MCF 10A (cell line): ENCODE measurements around the gene SNTG2. TPM values are rescaled to one million over a fixed set of nuclear protein-coding genes. Genes with fewer than 3 reads are reported as not detected.

Source experiments
- BruUV-seq: library from RNA; stranded (reverse); fragments of 400-500 nt; replicated peaks from 2 replicates; lab custom pipeline; 2021; lab: Mats Ljungman, UMichigan
- CTCF ChIA-PET: fragments of 300-600 bp; sonication (Branson Sonifier 250); formaldehyde crosslinking; extraction: SDS; loops from one replicate; lab custom pipeline; 2021; ENCODE audit warnings: antibody characterized with exemption, inconsistent platforms; lab: Yijun Ruan, JAX
- POLR2A ChIA-PET: fragments of 300-600, 350-650 bp; sonication (Branson Sonifier 250); formaldehyde crosslinking; extraction: SDS; loops from one replicate; lab custom pipeline; 2020; ENCODE audit warnings: antibody characterized with exemption, inconsistent platforms; lab: Yijun Ruan, JAX
- DNase-seq: peaks from one replicate; pipeline ENCODE4 v3.0.0-alpha.2; 2018; ENCODE audit not compliant: unreplicated experiment
- H3K27ac Mint-ChIP-seq: one replicate; pipeline ENCODE4 v1.8.0; 2022; ENCODE audit warnings: mild to moderate bottlenecking, low read depth, mixed read lengths; ENCODE audit not compliant: unreplicated experiment
- H3K27me3 Mint-ChIP-seq: one replicate; pipeline ENCODE4 v1.8.0; 2022; ENCODE audit warnings: mixed read lengths; ENCODE audit not compliant: insufficient read depth, unreplicated experiment
- H3K36me3 Mint-ChIP-seq: one replicate; pipeline ENCODE4 v1.8.0; 2022; ENCODE audit warnings: mild to moderate bottlenecking, moderate library complexity, mixed read lengths; ENCODE audit not compliant: insufficient read depth, unreplicated experiment
- H3K4me1 Mint-ChIP-seq: one replicate; pipeline ENCODE4 v1.8.0; 2022; ENCODE audit warnings: mixed read lengths; ENCODE audit not compliant: insufficient read depth, unreplicated experiment
- H3K4me3 Mint-ChIP-seq: one replicate; pipeline ENCODE4 v1.8.0; 2022; ENCODE audit warnings: mild to moderate bottlenecking, moderate library complexity, mixed read lengths; ENCODE audit not compliant: unreplicated experiment
- H3K9me3 Mint-ChIP-seq: one replicate; pipeline ENCODE4 v1.8.0; 2022; ENCODE audit warnings: mixed read lengths; ENCODE audit not compliant: unreplicated experiment
- intact Hi-C: fragments of 100-400 bp; cut with micrococcal nuclease; formaldehyde crosslinking; loops from 2 replicates; pipeline ENCODE4 v1.14.1; 2022
- total RNA-seq: library from RNA; stranded (reverse); gene quantifications from 2 replicates; pipeline ENCODE4 v1.2.3, GENCODE V29; 2022
- TF ChIP-seq, protein P1 (sequence below): fragments of 200-600 bp; IDR thresholded peaks from one replicate; pipeline ENCODE4 v1.8.0; 2022; ENCODE audit warnings: antibody characterized with exemption, mild to moderate bottlenecking; ENCODE audit not compliant: unreplicated experiment

Gene SNTG2
- total RNA-seq, 1 experiment from 2014 or later, result not detected

DNA sequence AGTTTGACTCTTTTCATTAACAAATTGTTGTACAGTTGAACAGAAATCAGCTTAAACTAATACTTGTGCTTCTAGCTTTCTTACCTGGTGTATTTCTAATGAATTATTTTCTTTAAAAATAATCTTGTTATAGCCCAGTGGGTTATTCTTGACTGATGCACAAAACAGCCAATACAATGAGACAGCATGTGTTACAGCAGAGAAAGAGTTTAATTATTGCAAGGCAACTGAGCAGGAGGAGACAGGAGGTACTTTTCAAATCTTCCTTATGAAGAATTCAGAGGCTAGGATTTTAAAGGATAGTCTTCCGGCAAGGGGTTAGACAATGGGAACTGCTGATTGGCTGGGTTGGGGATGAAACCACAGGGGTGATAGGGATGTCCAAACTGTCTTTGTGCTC is 398.1 kb downstream of the SNTG2 start:
- Mint-ChIP-seq H3K27ac (no peak overlapping the region), H3K27me3 (no peaks in the 10 kb centered on the region), H3K36me3 (no peaks in the 10 kb centered on the region), H3K9me3 (no peaks in the 10 kb centered on the region), H3K4me1 (no peaks in the 10 kb centered on the region), H3K4me3 (no peak overlapping the region)
- CTCF ChIA-PET, result interaction anchor here (0.9 kb wide), 1 partner anchor 86 kb away, joined by 3 read pairs; no protein-coding TSS in a partner anchor
- no peak for DNase-seq
- BruUV-seq, result no TSS peak
- POLR2A ChIA-PET, result no interaction called here
- intact Hi-C loops, result no loop called here
- TF ChIP-seq, protein P1, sequence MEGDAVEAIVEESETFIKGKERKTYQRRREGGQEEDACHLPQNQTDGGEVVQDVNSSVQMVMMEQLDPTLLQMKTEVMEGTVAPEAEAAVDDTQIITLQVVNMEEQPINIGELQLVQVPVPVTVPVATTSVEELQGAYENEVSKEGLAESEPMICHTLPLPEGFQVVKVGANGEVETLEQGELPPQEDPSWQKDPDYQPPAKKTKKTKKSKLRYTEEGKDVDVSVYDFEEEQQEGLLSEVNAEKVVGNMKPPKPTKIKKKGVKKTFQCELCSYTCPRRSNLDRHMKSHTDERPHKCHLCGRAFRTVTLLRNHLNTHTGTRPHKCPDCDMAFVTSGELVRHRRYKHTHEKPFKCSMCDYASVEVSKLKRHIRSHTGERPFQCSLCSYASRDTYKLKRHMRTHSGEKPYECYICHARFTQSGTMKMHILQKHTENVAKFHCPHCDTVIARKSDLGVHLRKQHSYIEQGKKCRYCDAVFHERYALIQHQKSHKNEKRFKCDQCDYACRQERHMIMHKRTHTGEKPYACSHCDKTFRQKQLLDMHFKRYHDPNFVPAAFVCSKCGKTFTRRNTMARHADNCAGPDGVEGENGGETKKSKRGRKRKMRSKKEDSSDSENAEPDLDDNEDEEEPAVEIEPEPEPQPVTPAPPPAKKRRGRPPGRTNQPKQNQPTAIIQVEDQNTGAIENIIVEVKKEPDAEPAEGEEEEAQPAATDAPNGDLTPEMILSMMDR, result no peak

DNA sequence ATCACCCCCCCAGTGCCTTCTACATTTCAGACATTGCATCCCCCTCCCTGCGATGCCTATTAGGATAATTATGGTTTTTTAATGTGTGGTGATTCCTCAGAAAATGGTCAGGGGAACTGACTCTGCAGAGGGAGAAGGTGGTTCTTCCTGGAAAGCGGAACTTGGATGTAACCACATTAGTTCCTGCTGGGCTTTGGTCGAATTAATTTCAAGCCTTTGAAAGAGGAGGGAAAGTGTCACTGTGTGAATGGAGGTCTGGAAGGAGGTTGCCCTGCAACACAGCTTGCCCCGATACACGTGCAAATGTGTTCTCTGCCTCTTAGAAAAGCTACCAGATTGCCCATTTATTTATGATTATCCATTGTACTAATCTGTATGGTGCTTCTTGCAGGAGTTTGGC is 399.5 kb downstream of the SNTG2 start:
- Mint-ChIP-seq H3K4me3 (no peak overlapping the region), H3K36me3 (no peaks in the 10 kb centered on the region), H3K27me3 (no peaks in the 10 kb centered on the region), H3K4me1 (no peaks in the 10 kb centered on the region), H3K27ac (no peak overlapping the region), H3K9me3 (no peaks in the 10 kb centered on the region)
- no TSS peak for BruUV-seq
- POLR2A ChIA-PET, result interaction anchor here (1.0 kb wide), 1 partner anchor 9 kb away, joined by 4 read pairs; no protein-coding TSS in a partner anchor
- intact Hi-C loops, result no loop called here
- CTCF ChIA-PET, result no interaction called here
- TF ChIP-seq, protein P1, result no peak
- no peak for DNase-seq

DNA sequence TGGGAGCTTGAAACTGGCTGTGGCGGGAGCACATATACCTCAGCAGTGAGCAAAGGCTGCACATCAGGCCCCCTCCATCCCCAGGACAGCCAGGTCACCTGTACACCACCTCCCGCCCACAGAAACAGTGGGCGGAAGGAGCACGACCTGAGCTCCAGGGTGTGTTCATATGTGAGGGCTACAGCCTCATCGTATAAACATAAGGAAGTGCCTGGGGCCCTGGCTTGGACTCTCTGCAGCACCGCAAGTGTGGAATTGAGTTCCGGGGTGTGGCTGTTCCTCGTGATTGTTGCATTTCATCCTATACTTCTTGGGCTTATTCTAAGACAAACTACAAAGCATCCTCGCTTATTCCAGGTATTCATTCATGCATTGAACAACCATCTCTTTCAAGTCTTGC is 402.5 kb downstream of the SNTG2 start:
- H3K36me3 Mint-ChIP-seq, result no peaks in the 10 kb centered on the region
- POLR2A ChIA-PET, result no interaction called here
- no peaks in the 10 kb centered on the region for H3K4me1 Mint-ChIP-seq
- no TSS peak for BruUV-seq
- TF ChIP-seq, protein P1, result no peak
- no peaks in the 10 kb centered on the region for H3K9me3 Mint-ChIP-seq
- H3K27ac Mint-ChIP-seq, result no peak overlapping the region
- H3K27me3 Mint-ChIP-seq, result peaks cover 3% of the 10 kb centered on the region
- intact Hi-C loops, result no loop called here
- CTCF ChIA-PET, result no interaction called here
- H3K4me3 Mint-ChIP-seq, result no peak overlapping the region
- no peak for DNase-seq

DNA sequence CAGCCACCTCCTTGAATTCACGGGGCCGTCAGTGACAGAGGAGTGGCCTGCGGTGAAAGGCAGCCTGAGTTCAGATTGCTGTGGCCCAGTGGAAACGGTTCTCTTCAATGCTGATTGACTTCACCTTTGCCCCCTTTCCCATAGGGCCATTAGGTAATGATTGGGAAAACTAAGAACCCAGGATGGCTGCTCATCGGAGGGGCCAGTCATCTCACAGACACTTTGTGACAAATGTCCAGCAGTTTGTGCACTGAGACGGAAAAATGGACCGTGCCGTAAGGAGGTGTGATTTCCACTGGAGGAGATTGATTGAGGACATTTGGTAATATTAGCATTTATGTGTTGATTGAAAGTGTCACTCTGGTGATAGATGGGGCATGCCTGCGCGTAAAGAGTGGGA is 402.9 kb downstream of the SNTG2 start:
- no peak overlapping the region for H3K27ac Mint-ChIP-seq
- BruUV-seq, result no TSS peak
- intact Hi-C loops, result no loop called here
- no peaks in the 10 kb centered on the region for H3K9me3 Mint-ChIP-seq
- H3K4me1 Mint-ChIP-seq, result no peaks in the 10 kb centered on the region
- TF ChIP-seq, protein P1, result no peak
- DNase-seq, result no peak
- no peak overlapping the region for H3K4me3 Mint-ChIP-seq
- H3K36me3 Mint-ChIP-seq, result no peaks in the 10 kb centered on the region
- CTCF ChIA-PET, result no interaction called here
- H3K27me3 Mint-ChIP-seq, result peaks cover 7% of the 10 kb centered on the region
- POLR2A ChIA-PET, result no interaction called here
